Activated B cell treated with CpG ODN at 0.5 μM for 24 hours (primary cell): ENCODE measurements around the gene TJP2. TPM values are rescaled to one million over a fixed set of nuclear protein-coding genes. Genes with fewer than 3 reads are reported as not detected.

Experiments
- ATAC-seq: fragments of 200-7000 bp; cut with Tn5 transposase; one replicate; pipeline ENCODE4 v1.10.0; 2021; ENCODE audit warnings: low read depth, mild to moderate bottlenecking, moderate library complexity
- CTCF ChIA-PET: fragments of 350-600 bp; sonication (Branson Sonifier 250); formaldehyde crosslinking; loops from one replicate; lab custom pipeline; 2021; ENCODE audit warnings: antibody characterized with exemption; lab: Charles Lee
- POLR2A ChIA-PET: fragments of 350-600 bp; sonication (Branson Sonifier 250); formaldehyde crosslinking; loops from one replicate; lab custom pipeline; 2021; ENCODE audit warnings: antibody characterized with exemption; lab: Charles Lee
- DNase-seq: peaks from one replicate; pipeline ENCODE4 v3.0.0; 2022
- H3K27ac Mint-ChIP-seq: one replicate; pipeline ENCODE4 v1.8.0; 2020; ENCODE audit warnings: mixed read lengths
- H3K27me3 Mint-ChIP-seq: one replicate; pipeline ENCODE4 v1.8.0; 2021; ENCODE audit warnings: mixed read lengths
- H3K36me3 Mint-ChIP-seq: one replicate; pipeline ENCODE4 v1.8.0; 2021; ENCODE audit warnings: low read depth, mixed read lengths
- H3K4me1 Mint-ChIP-seq: one replicate; pipeline ENCODE4 v1.8.0; 2021; ENCODE audit warnings: mixed read lengths
- H3K4me3 Mint-ChIP-seq: one replicate; pipeline ENCODE4 v1.8.0; 2020; ENCODE audit warnings: mild to moderate bottlenecking, mixed read lengths
- H3K9me3 Mint-ChIP-seq: one replicate; pipeline ENCODE4 v1.8.0; 2020; ENCODE audit warnings: mixed read lengths
- intact Hi-C: fragments of 100-400 bp; cut with micrococcal nuclease; formaldehyde crosslinking; loops from one replicate; pipeline ENCODE4 v1.15.1; 2024
- total RNA-seq: library from RNA; stranded (reverse); gene quantifications from 2 replicates; pipeline ENCODE4 v1.2.3, GENCODE V29; 2022
- TF ChIP-seq, protein P1 (sequence below): fragments of 200-600 bp; IDR thresholded peaks from one replicate; pipeline ENCODE4 v1.8.0; 2022; ENCODE audit warnings: antibody characterized with exemption, mild to moderate bottlenecking

Gene TJP2
- total RNA-seq, 1 donor from 2014 or later, result 4.7 TPM

DNA sequence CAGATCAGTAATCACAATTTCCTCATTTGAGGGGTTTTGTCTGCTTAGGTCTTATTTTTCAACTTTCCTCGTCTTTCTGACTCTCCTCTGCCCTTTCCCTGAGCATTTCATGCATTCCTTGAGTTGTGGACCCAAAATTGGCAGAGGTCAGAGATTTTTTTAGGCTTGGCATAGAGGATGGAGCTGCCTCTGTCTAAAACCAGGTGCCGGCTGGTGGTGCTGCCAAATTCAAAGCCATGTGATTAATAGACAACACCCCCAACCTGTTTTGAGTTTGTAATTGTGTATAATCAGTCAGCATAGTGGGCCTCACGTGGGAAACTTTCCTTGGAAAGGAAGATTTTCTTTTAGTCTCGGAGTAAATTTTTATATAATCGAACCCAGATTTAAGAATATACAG, 39.6 kb downstream of the TJP2 start:
- H3K9me3 Mint-ChIP-seq, result no peaks in the 10 kb centered on the region
- H3K27me3 Mint-ChIP-seq, result no peaks in the 10 kb centered on the region
- no peak overlapping the region for H3K27ac Mint-ChIP-seq
- no peaks in the 10 kb centered on the region for H3K4me1 Mint-ChIP-seq
- TF ChIP-seq, protein P1, sequence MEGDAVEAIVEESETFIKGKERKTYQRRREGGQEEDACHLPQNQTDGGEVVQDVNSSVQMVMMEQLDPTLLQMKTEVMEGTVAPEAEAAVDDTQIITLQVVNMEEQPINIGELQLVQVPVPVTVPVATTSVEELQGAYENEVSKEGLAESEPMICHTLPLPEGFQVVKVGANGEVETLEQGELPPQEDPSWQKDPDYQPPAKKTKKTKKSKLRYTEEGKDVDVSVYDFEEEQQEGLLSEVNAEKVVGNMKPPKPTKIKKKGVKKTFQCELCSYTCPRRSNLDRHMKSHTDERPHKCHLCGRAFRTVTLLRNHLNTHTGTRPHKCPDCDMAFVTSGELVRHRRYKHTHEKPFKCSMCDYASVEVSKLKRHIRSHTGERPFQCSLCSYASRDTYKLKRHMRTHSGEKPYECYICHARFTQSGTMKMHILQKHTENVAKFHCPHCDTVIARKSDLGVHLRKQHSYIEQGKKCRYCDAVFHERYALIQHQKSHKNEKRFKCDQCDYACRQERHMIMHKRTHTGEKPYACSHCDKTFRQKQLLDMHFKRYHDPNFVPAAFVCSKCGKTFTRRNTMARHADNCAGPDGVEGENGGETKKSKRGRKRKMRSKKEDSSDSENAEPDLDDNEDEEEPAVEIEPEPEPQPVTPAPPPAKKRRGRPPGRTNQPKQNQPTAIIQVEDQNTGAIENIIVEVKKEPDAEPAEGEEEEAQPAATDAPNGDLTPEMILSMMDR, result no peak
- DNase-seq (no peak), ATAC-seq (no peak)
- intact Hi-C loops, result no loop called here
- POLR2A ChIA-PET, result no interaction called here
- H3K4me3 Mint-ChIP-seq, result no peak overlapping the region
- CTCF ChIA-PET, result no interaction called here
- no peaks in the 10 kb centered on the region for H3K36me3 Mint-ChIP-seq

DNA sequence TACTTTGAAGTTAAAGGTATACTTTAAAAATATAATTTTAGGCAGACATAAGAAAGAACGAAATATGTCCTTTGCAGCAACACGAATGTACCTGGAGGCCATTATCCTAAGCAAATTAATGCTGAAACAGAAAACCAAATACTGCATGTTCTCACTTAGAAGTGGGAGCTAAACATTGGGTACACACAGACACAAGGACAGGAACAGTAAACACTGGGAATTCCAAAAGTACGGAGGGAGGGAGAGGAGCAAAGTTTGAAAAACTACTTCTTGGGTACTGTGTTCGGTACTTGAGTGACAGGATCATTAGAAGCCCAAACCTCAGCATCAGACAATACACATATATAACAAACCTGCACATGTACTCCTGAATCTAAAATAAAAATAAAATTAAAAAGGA, 40.9 kb downstream of the TJP2 start:
- intact Hi-C loops, result no loop called here
- no peaks in the 10 kb centered on the region for H3K36me3 Mint-ChIP-seq
- ATAC-seq, result no peak
- no peak for DNase-seq
- no peaks in the 10 kb centered on the region for H3K27me3 Mint-ChIP-seq
- no peak overlapping the region for H3K4me3 Mint-ChIP-seq
- TF ChIP-seq, protein P1, result no peak
- ChIA-PET POLR2A (no interaction called here), CTCF (no interaction called here)
- no peak overlapping the region for H3K27ac Mint-ChIP-seq
- no peaks in the 10 kb centered on the region for H3K4me1 Mint-ChIP-seq
- no peaks in the 10 kb centered on the region for H3K9me3 Mint-ChIP-seq

DNA sequence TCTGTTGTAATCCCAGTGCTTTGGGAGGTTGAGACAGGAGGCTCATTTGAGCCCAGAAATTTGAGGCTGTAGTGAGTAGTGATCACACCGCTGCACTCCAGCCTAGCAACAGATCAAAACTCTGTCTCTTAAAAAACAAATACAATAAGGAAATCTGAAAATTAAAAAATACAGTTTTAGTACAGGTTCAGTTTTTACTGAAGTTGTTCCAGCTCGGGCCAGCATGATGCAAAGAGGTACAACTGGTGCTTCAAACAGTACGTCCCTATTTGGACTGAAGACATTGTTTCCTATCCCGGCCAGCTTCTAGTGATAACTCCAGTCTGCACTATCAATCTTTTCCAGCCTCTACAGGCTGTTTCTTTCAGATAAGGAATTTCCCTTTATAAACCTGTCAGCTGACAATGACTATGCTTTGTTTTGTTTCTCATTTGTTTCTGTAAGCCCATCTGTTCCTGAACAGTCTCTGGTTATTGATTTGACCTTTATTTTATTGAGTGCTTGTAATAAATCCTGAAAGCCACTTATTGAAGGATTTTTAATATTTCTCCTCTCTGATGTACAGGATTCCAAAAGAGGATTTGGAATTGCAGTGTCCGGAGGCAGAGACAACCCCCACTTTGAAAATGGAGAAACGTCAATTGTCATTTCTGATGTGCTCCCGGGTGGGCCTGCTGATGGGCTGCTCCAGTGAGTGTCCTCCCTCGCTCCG, 41.9 kb downstream of the TJP2 start:
- H3K36me3 Mint-ChIP-seq, result no peaks in the 10 kb centered on the region
- H3K27ac Mint-ChIP-seq, result no peak overlapping the region
- H3K27me3 Mint-ChIP-seq, result no peaks in the 10 kb centered on the region
- ChIA-PET CTCF (no interaction called here), POLR2A (no interaction called here)
- no peak for DNase-seq
- no peak overlapping the region for H3K4me3 Mint-ChIP-seq
- TF ChIP-seq, protein P1, result no peak
- intact Hi-C loops, result no loop called here
- H3K4me1 Mint-ChIP-seq, result no peaks in the 10 kb centered on the region
- ATAC-seq, result no peak
- no peaks in the 10 kb centered on the region for H3K9me3 Mint-ChIP-seq

DNA sequence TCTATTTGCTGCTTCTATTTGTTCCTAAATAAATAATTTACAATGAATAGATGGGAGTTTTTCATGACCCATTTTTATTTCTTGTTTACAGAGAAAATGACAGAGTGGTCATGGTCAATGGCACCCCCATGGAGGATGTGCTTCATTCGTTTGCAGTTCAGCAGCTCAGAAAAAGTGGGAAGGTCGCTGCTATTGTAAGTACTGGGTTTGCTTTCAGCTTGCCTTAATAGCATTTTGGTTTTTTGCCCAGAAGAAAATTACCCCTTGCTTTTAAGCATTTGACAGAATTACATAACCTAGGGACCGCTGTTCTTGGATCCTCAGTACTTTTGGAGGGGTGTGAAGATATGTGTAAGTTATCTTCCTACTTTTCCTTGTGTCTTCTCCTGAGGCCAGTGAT, 44.1 kb downstream of the TJP2 start:
- H3K27me3 Mint-ChIP-seq, result no peaks in the 10 kb centered on the region
- ATAC-seq (no peak), DNase-seq (no peak)
- CTCF ChIA-PET, result no interaction called here
- H3K9me3 Mint-ChIP-seq, result no peaks in the 10 kb centered on the region
- no peak overlapping the region for H3K4me3 Mint-ChIP-seq
- TF ChIP-seq, protein P1, result no peak
- H3K27ac Mint-ChIP-seq, result no peak overlapping the region
- no peaks in the 10 kb centered on the region for H3K36me3 Mint-ChIP-seq
- H3K4me1 Mint-ChIP-seq, result no peaks in the 10 kb centered on the region
- intact Hi-C loops, result no loop called here
- POLR2A ChIA-PET, result no interaction called here

DNA sequence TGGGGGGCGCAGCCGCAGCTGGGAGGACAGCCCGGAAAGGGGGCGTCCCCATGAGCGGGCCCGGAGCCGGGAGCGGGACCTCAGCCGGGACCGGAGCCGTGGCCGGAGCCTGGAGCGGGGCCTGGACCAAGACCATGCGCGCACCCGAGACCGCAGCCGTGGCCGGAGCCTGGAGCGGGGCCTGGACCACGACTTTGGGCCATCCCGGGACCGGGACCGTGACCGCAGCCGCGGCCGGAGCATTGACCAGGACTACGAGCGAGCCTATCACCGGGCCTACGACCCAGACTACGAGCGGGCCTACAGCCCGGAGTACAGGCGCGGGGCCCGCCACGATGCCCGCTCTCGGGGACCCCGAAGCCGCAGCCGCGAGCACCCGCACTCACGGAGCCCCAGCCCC, 47.0 kb downstream of the TJP2 start:
- no peak overlapping the region for H3K27ac Mint-ChIP-seq

More for the DNA sequence above, 47.0 kb downstream of the TJP2 start:
- TF ChIP-seq, protein P1, result no peak
- Mint-ChIP-seq H3K4me3 (no peak overlapping the region), H3K36me3 (no peaks in the 10 kb centered on the region), H3K27me3 (no peaks in the 10 kb centered on the region), H3K9me3 (no peaks in the 10 kb centered on the region), H3K4me1 (no peaks in the 10 kb centered on the region)
- intact Hi-C loops, result no loop called here
- ATAC-seq, result no peak
- no peak for DNase-seq
- ChIA-PET POLR2A (no interaction called here), CTCF (no interaction called here)
